ENCODE measurements around the gene DEPDC7. TPM values are rescaled to one million over a fixed set of nuclear protein-coding genes. Genes with fewer than 3 reads are reported as not detected.
A peak's percentile ranks its signal among the peaks of the same experiment; 100 is the strongest.

The DEPDC7 gene
- total RNA-seq, 1 donor from 2014 or later = 1.7 TPM

- H3K4me3 Mint-ChIP-seq (ENCODE audit: low read depth) = no peak overlapping the region
- peak overlapping the region; percentile 83 for H3K27ac Mint-ChIP-seq
- H3K9me3 Mint-ChIP-seq (ENCODE audit: low read depth) = no peaks in the 10 kb centered on the region
- no peaks in the 10 kb centered on the region for H3K27me3 Mint-ChIP-seq
- TF ChIP-seq, protein P1, sequence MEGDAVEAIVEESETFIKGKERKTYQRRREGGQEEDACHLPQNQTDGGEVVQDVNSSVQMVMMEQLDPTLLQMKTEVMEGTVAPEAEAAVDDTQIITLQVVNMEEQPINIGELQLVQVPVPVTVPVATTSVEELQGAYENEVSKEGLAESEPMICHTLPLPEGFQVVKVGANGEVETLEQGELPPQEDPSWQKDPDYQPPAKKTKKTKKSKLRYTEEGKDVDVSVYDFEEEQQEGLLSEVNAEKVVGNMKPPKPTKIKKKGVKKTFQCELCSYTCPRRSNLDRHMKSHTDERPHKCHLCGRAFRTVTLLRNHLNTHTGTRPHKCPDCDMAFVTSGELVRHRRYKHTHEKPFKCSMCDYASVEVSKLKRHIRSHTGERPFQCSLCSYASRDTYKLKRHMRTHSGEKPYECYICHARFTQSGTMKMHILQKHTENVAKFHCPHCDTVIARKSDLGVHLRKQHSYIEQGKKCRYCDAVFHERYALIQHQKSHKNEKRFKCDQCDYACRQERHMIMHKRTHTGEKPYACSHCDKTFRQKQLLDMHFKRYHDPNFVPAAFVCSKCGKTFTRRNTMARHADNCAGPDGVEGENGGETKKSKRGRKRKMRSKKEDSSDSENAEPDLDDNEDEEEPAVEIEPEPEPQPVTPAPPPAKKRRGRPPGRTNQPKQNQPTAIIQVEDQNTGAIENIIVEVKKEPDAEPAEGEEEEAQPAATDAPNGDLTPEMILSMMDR (IDR thresholded peaks at IDR 0.05; ENCODE audit: unreplicated experiment) = no peak
- no peaks in the 10 kb centered on the region for H3K4me1 Mint-ChIP-seq (ENCODE audit: low read depth)
- no peak for DNase-seq (ENCODE audit: low spot score, unreplicated experiment)
- H3K36me3 Mint-ChIP-seq (ENCODE audit: insufficient read depth) = peaks cover 27% of the 10 kb centered on the region
Observed at GRCh38 chr11:33064033-33064825, 48.6 kb downstream of the DEPDC7 start.

GRCh38 chr11:33064866-33065265, 49.2 kb downstream of the DEPDC7 start:
- Mint-ChIP-seq H3K4me3 (ENCODE audit: low read depth) (no peak overlapping the region), H3K9me3 (ENCODE audit: low read depth) (no peaks in the 10 kb centered on the region)

GRCh38 chr11:33065445-33066178, 49.9 kb downstream of the DEPDC7 start:
- TF ChIP-seq, protein P1 (IDR thresholded peaks at IDR 0.05; ENCODE audit: unreplicated experiment) = peak; percentile 96
- Mint-ChIP-seq H3K4me1 (ENCODE audit: low read depth) (no peaks in the 10 kb centered on the region), H3K36me3 (ENCODE audit: insufficient read depth) (peaks cover 21% of the 10 kb centered on the region), H3K4me3 (ENCODE audit: low read depth) (no peak overlapping the region), H3K27me3 (no peaks in the 10 kb centered on the region), H3K9me3 (ENCODE audit: low read depth) (no peaks in the 10 kb centered on the region), H3K27ac (no peak overlapping the region)
- DNase-seq (ENCODE audit: low spot score, unreplicated experiment) = peak; percentile 67

More at GRCh38 chr11:33064866-33065265, 49.2 kb downstream of the DEPDC7 start:
- TF ChIP-seq, protein P1 (IDR thresholded peaks at IDR 0.05; ENCODE audit: unreplicated experiment) = no peak
- no peaks in the 10 kb centered on the region for H3K4me1 Mint-ChIP-seq (ENCODE audit: low read depth)
- H3K27me3 Mint-ChIP-seq = no peaks in the 10 kb centered on the region
- no peak for DNase-seq (ENCODE audit: low spot score, unreplicated experiment)
- peaks cover 22% of the 10 kb centered on the region for H3K36me3 Mint-ChIP-seq (ENCODE audit: insufficient read depth)
- H3K27ac Mint-ChIP-seq = peak overlapping the region; percentile 83

DNA sequence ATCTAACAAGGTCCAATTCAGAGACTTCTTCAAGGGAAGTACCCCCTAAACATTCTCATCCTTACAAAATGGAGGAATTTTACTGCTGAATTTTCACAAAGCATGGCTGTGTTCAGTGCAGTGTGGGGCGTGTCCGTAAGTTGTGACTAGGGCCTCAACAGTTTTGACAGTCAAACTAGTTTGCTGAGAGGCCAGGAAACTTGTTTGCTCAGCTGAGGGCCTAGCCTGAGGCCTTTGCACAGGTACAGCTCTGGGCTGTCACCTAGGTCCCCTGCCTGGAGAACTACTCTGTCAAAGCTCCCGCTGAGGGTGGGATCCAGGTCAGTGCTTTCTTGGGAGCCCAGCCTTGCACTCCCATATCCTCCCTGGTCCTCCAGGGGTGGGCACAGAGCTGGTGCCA, 51.6 kb downstream of the DEPDC7 start:
- Mint-ChIP-seq H3K27ac (no peak overlapping the region), H3K27me3 (no peaks in the 10 kb centered on the region), H3K4me3 (ENCODE audit: low read depth) (no peak overlapping the region), H3K4me1 (ENCODE audit: low read depth) (no peaks in the 10 kb centered on the region), H3K9me3 (ENCODE audit: low read depth) (no peaks in the 10 kb centered on the region), H3K36me3 (ENCODE audit: insufficient read depth) (peaks cover 24% of the 10 kb centered on the region)
- no peak for DNase-seq (ENCODE audit: low spot score, unreplicated experiment)
- TF ChIP-seq, protein P1 (IDR thresholded peaks at IDR 0.05; ENCODE audit: unreplicated experiment) = no peak

GRCh38 chr11:33068611-33069340, 53.1 kb downstream of the DEPDC7 start:
- Mint-ChIP-seq H3K27ac (no peak overlapping the region), H3K27me3 (no peaks in the 10 kb centered on the region), H3K36me3 (ENCODE audit: insufficient read depth) (peaks cover 23% of the 10 kb centered on the region), H3K4me1 (ENCODE audit: low read depth) (no peaks in the 10 kb centered on the region), H3K9me3 (ENCODE audit: low read depth) (no peaks in the 10 kb centered on the region), H3K4me3 (ENCODE audit: low read depth) (no peak overlapping the region)
- DNase-seq (ENCODE audit: low spot score, unreplicated experiment) = no peak
- TF ChIP-seq, protein P1 (IDR thresholded peaks at IDR 0.05; ENCODE audit: unreplicated experiment) = no peak

All from progenitor cell of endocrine pancreas (in vitro differentiated cells).